Keratinocyte (primary cell): ENCODE results near the gene MOB3B. TPM values are rescaled to one million over a fixed set of nuclear protein-coding genes. Genes with fewer than 3 reads are reported as not detected.

Experiments
- DNase-seq: peaks from one replicate; pipeline ENCODE4 v3.0.0-alpha.2; 2011; ENCODE audit warnings: low read depth, missing footprints, low spot score
- FAIRE-seq: peaks from 2 replicates; lab custom pipeline; 2011; peaks lifted over from hg19 to GRCh38; lab: Jason Lieb, UNC
- H2AFZ ChIP-seq: 2 replicates; pipeline ENCODE4 v1.6.0; 2012; ENCODE audit warnings: low read length, control low read depth, inconsistent platforms; ENCODE audit not compliant: control insufficient read depth
- H3K27ac ChIP-seq: 2 replicates; pipeline ENCODE4 v1.5.1; 2011; ENCODE audit warnings: low read length; ENCODE audit not compliant: control insufficient read depth, insufficient read depth
- H3K27me3 ChIP-seq: 3 replicates; pipeline ENCODE4 v1.6.0; 2011; ENCODE audit warnings: low read length; ENCODE audit not compliant: control insufficient read depth, insufficient read depth; ENCODE audit errors: extremely low read depth
- H3K36me3 ChIP-seq, 2 experiments: 2 replicates in 1 of 2; 3 replicates in 1 of 2; pipeline ENCODE4 v1.5.1; 2011; ENCODE audit warnings: low read length in 2 of 2, mild to moderate bottlenecking in 1 of 2; ENCODE audit not compliant: control insufficient read depth in 2 of 2, insufficient read depth in 2 of 2; ENCODE audit errors: extremely low read depth in 1 of 2
- H3K4me1 ChIP-seq: 3 replicates; pipeline ENCODE4 v1.5.1; 2011; ENCODE audit warnings: low read length; ENCODE audit not compliant: control insufficient read depth, insufficient read depth; ENCODE audit errors: extremely low read depth
- H3K4me2 ChIP-seq: 3 replicates; pipeline ENCODE4 v1.6.0; 2011; ENCODE audit warnings: low read depth, low read length; ENCODE audit not compliant: control insufficient read depth, insufficient read depth; ENCODE audit errors: extremely low read depth
- H3K4me3 ChIP-seq, 3 experiments: fragments of 200-600 bp in 1 of 3; sonication (generic) in 1 of 3; 2 replicates in 2 of 3; 3 replicates in 1 of 3; pipeline ENCODE4 v1.5.1; 2011 to 2016; ENCODE audit warnings: low read length in 3 of 3, mild to moderate bottlenecking in 3 of 3, control low read depth in 2 of 3, inconsistent platforms in 1 of 3, low read depth in 1 of 3, mixed read lengths in 1 of 3, mixed run types in 1 of 3, moderate library complexity in 1 of 3; ENCODE audit not compliant: control insufficient read depth in 2 of 3, insufficient read depth in 2 of 3; ENCODE audit errors: extremely low read depth in 1 of 3
- H3K79me2 ChIP-seq: 2 replicates; pipeline ENCODE4 v1.6.0; 2012; ENCODE audit warnings: low read length; ENCODE audit not compliant: control insufficient read depth, insufficient read depth
- H3K9ac ChIP-seq: 3 replicates; pipeline ENCODE4 v1.6.0; 2011; ENCODE audit warnings: low read length; ENCODE audit not compliant: control insufficient read depth, insufficient read depth; ENCODE audit errors: extremely low read depth
- H3K9me1 ChIP-seq: 3 replicates; pipeline ENCODE4 v1.6.0; 2011; ENCODE audit warnings: low read length; ENCODE audit not compliant: control insufficient read depth, insufficient read depth; ENCODE audit errors: extremely low read depth
- H3K9me3 ChIP-seq: 2 replicates; pipeline ENCODE4 v1.5.1; 2012; ENCODE audit warnings: low read depth, low read length; ENCODE audit not compliant: control insufficient read depth
- H4K20me1 ChIP-seq: 3 replicates; pipeline ENCODE4 v1.6.0; 2011; ENCODE audit warnings: low read length; ENCODE audit not compliant: control insufficient read depth, insufficient read depth; ENCODE audit errors: extremely low read depth
- CTCF ChIP-seq, 3 experiments: IDR thresholded peaks in 1 of 3; conservative IDR thresholded peaks in 1 of 3; optimal IDR thresholded peaks in 1 of 3; 2 replicates in 2 of 3; 3 replicates in 1 of 3; pipeline versions ENCODE3 to v1.5.1; 2011; ENCODE audit warnings: low read length in 3 of 3, mild to moderate bottlenecking in 3 of 3, moderate library complexity in 2 of 3, control low read depth in 1 of 3, inconsistent platforms in 1 of 3; ENCODE audit not compliant: insufficient read depth in 2 of 3; ENCODE audit errors: extremely low read depth in 1 of 3
- EZH2 ChIP-seq: IDR thresholded peaks from one replicate; pipeline ENCODE4 v1.6.1; 2012; ENCODE audit warnings: inconsistent platforms, mild to moderate bottlenecking, low read length, moderate library complexity
- dilution Hi-C: fragments of 300-500 bp; cut with MboI; formaldehyde crosslinking; loops from one replicate; pipeline ENCODE4 v1.7.0; 2020; ENCODE audit warnings: low sequenced_read_pairs; ENCODE audit not compliant: extremely low pct_ligation_motif_present
- polyA plus RNA-seq, 5 experiments: library from polyadenylated mRNA; depleted of rRNA in 3 of 5; stranded (reverse) in 3 of 5; stranded (forward) in 1 of 5; unstranded in 1 of 5; fragments of >200 nt; gene quantifications; 1 replicate in 1 of 5; 2 replicates in 3 of 5; 3 replicates in 1 of 5; pipeline versions ENCODE4 v1.2.1 to v1.2.3, GENCODE V29; 2011 to 2012; ENCODE audit warnings: missing spikeins in 2 of 5, low read depth in 1 of 5, low replicate concordance in 1 of 5

Gene MOB3B
- polyA plus RNA-seq, 1 donor (not counting 4 experiments of a cell fraction or from before 2014, with no cell fraction given), result 35.3 TPM

DNA sequence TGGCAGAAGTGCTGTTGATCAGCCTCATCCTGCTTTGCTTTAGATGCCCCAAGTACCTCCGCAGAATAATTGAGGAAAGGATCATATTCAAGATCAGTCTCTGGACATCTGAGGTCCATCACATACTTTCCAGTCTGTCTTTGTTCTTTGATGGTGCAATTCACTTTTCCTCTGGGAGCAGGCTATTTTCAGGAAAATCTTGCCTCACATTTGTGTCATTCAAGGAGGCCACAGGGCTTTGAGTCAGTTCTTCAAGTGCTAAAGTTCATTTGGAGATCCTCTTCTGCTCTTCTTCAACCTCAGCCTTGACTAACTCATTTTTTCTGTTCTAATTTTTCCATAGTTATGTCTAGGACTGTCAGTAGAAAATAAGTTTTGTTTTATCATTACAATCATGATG is 251.2 kb downstream of the MOB3B start:
- H3K9me1 ChIP-seq, result no peaks in the 10 kb centered on the region
- H4K20me1 ChIP-seq, result no peaks in the 10 kb centered on the region
- H3K9ac ChIP-seq, result no peak overlapping the region
- DNase-seq, result no peak
- dilution Hi-C loops, result no loop called here
- H3K36me3 ChIP-seq, result no peaks in the 10 kb centered on the region
- H3K27me3 ChIP-seq, result no peaks in the 10 kb centered on the region
- no peak overlapping the region for H3K27ac ChIP-seq
- H3K79me2 ChIP-seq, result no peaks in the 10 kb centered on the region
- H3K4me2 ChIP-seq, result no peak overlapping the region
- H3K9me3 ChIP-seq, result no peaks in the 10 kb centered on the region
- TF ChIP-seq CTCF (optimal IDR thresholded peaks at IDR 0.05 in 1 of 3, IDR thresholded peaks at IDR 0.05 in 1 of 3, conservative IDR thresholded peaks at IDR 0.05 in 1 of 3; ENCODE audit: extremely low read depth in 1 of 3, insufficient read depth in 2 of 3, low read length in 3 of 3) (no peak), EZH2 (no peak)
- no peaks in the 10 kb centered on the region for H3K4me1 ChIP-seq
- H2AFZ ChIP-seq, result no peak overlapping the region
- no peak overlapping the region for H3K4me3 ChIP-seq
- FAIRE-seq, result no peak

GRCh38 chr9:27276193-27277030 is 253.2 kb downstream of the MOB3B start:
- Histone ChIP-seq H3K4me2 (peak overlapping the region; percentile 54), H3K4me1 (no peaks in the 10 kb centered on the region), H3K27ac (no peak overlapping the region), H2AFZ (peak overlapping the region; percentile 70), H3K9ac (no peak overlapping the region), H3K36me3 (no peaks in the 10 kb centered on the region), H3K9me3 (no peaks in the 10 kb centered on the region), H4K20me1 (no peaks in the 10 kb centered on the region), H3K9me1 (no peaks in the 10 kb centered on the region), H3K27me3 (no peaks in the 10 kb centered on the region), H3K4me3 (peak overlapping the region in 1 of 3 experiments; percentile 30), H3K79me2 (no peaks in the 10 kb centered on the region)
- dilution Hi-C loops, result no loop called here
- TF ChIP-seq CTCF (optimal IDR thresholded peaks at IDR 0.05 in 1 of 3, IDR thresholded peaks at IDR 0.05 in 1 of 3, conservative IDR thresholded peaks at IDR 0.05 in 1 of 3; ENCODE audit: extremely low read depth in 1 of 3, insufficient read depth in 2 of 3, low read length in 3 of 3), result peak; percentile 40 to 54 (median 48)
- no peak for TF ChIP-seq EZH2
- DNase-seq (no peak), FAIRE-seq (peak; percentile 68)

Other genes starting within 250 kb of the MOB3B start
- 0.08 to 0.21 TPM in 2 of 3 replicates, not detected in the other for gene EQTN, start 232.7 kb downstream of the MOB3B start, polyA plus RNA-seq
- 20.6 to 32.7 TPM (median 29.2 TPM) in 3 replicates for gene IFNK, start 5.5 kb downstream of the MOB3B start, polyA plus RNA-seq
- gene C9orf72, start 43.7 kb upstream of the MOB3B start, polyA plus RNA-seq, result 2.5 to 7.7 TPM (median 5.4 TPM) in 3 replicates